B cell (primary cell): ENCODE results near the gene SGO1.

Experiments used
- EZH2 ChIP-seq: IDR thresholded peaks from 2 replicates; pipeline ENCODE4 v1.6.1; 2012; ENCODE audit warnings: borderline replicate concordance, low read depth, mild to moderate bottlenecking, moderate library complexity, low read length; ENCODE audit not compliant: insufficient read depth, poor library complexity, severe bottlenecking
- TF ChIP-seq, protein P1 (sequence below): fragments of 200-600 bp; IDR thresholded peaks from one replicate; pipeline ENCODE4 v1.8.0; 2022; ENCODE audit warnings: antibody characterized with exemption, mild to moderate bottlenecking

GRCh38 chr3:20154078-20154477, 31.9 kb downstream of the SGO1 start:
- TF ChIP-seq EZH2, result no peak
- TF ChIP-seq, protein P1, sequence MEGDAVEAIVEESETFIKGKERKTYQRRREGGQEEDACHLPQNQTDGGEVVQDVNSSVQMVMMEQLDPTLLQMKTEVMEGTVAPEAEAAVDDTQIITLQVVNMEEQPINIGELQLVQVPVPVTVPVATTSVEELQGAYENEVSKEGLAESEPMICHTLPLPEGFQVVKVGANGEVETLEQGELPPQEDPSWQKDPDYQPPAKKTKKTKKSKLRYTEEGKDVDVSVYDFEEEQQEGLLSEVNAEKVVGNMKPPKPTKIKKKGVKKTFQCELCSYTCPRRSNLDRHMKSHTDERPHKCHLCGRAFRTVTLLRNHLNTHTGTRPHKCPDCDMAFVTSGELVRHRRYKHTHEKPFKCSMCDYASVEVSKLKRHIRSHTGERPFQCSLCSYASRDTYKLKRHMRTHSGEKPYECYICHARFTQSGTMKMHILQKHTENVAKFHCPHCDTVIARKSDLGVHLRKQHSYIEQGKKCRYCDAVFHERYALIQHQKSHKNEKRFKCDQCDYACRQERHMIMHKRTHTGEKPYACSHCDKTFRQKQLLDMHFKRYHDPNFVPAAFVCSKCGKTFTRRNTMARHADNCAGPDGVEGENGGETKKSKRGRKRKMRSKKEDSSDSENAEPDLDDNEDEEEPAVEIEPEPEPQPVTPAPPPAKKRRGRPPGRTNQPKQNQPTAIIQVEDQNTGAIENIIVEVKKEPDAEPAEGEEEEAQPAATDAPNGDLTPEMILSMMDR, result no peak
